ENCODE measurements around the gene ARMC9. TPM values are rescaled to one million over a fixed set of nuclear protein-coding genes. Genes with fewer than 3 reads are reported as not detected.

The ARMC9 gene
- total RNA-seq, 8 experiments from 2014 or later, result 7.2 to 22.6 (median 18.3) TPM

- 74 to 100% (median 100%) methylated on average over 1 to 2 of the region's 2 CpGs; no CpG with 5 or more reads in 2 of the 10 experiments for WGBS, 10 experiments
- H3K4me1 ChIP-seq (replicated peaks in 1 of 2), result no peaks in the 10 kb centered on the region
- peak in 1 of 8 experiments; percentile 31 for ATAC-seq (replicated peaks in 6 of 8)
- H3K4me3 ChIP-seq, result no peak overlapping the region
- no peak overlapping the region for H3K27ac ChIP-seq
- in situ Hi-C loops (cut with MboI; ENCODE audit: low pct_unique_long_range_greater_than_20kb in 2 of 9, low sequenced_read_pairs in 9 of 9, unreplicated experiment in 9 of 9), result loop anchor here in 3 of 9 experiments (25.0 kb wide), 2 partner anchors 185 to 310 kb away; no protein-coding TSS in a partner anchor
Measured at GRCh38 chr2:231422056-231422455, 223.6 kb downstream of the ARMC9 start.

DNA sequence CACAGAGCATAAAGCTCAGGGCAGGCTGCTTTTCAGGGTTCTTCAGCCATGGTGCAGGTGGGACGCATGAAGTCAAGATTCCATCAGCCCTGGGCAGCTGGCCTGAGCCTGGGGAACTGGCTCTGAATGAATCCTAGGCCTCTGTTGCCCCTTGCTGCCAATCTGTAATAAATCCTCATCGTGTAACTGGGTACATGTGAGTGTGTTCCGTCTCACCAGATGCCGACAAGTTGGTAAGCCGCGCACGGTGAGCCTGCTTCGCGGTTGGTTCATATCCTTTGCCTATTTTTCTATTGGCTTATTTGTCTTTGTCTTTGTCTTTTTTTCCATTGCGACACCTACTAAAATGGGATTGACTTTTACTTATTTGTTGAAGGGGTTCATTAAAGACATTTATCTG lies 224.7 kb downstream of the ARMC9 start:
- Histone ChIP-seq H3K4me3 (no peak overlapping the region), H3K4me1 (replicated peaks in 1 of 2) (no peaks in the 10 kb centered on the region), H3K27ac (no peak overlapping the region)
- 67 to 100% (median 90%) methylated on average over 1 to 9 of the region's 10 CpGs for WGBS, 10 experiments
- no peak for ATAC-seq (replicated peaks in 6 of 8)
- in situ Hi-C loops (cut with MboI; ENCODE audit: low pct_unique_long_range_greater_than_20kb in 2 of 9, low sequenced_read_pairs in 9 of 9, unreplicated experiment in 9 of 9), result loop anchor here in 3 of 9 experiments (25.0 kb wide), 2 partner anchors 186 to 311 kb away; no protein-coding TSS in a partner anchor

Other genes starting within 250 kb of the ARMC9 start
- gene SPATA3, start 202.5 kb upstream of the ARMC9 start, total RNA-seq, result under 1 TPM in 1 of 8 experiments, not detected in 7; 0.71 TPM
- gene C2orf72, start 161.1 kb upstream of the ARMC9 start, total RNA-seq, result 10 to 100 TPM in 1 of 8 experiments, 1 to 10 TPM in 4, under 1 TPM in 2, not detected in 1; 0.20 to 20.7 (median 3.4) TPM
- 100 to 1,000 TPM in 4 of 8 experiments, 10 to 100 TPM in 4; 58.1 to 131 (median 93.1) TPM for gene PSMD1, start 141.8 kb upstream of the ARMC9 start, total RNA-seq
- gene HTR2B, start 73.6 kb upstream of the ARMC9 start, total RNA-seq, result 1 to 10 TPM in 2 of 8 experiments, under 1 TPM in 6; 0.27 to 3.4 (median 0.42) TPM
- gene B3GNT7, start 197.1 kb downstream of the ARMC9 start, total RNA-seq, result 1 to 10 TPM in 2 of 8 experiments, under 1 TPM in 6; 0.31 to 1.2 (median 0.59) TPM

All from motor neuron (in vitro differentiated cells).